ENCODE results near the gene CAMTA1. TPM values are rescaled to one million over a fixed set of nuclear protein-coding genes. Genes with fewer than 3 reads are reported as not detected.
A peak's percentile ranks its signal among the peaks of the same experiment; 100 is the strongest.

The CAMTA1 gene
- total RNA-seq, 1 experiment from 2014 or later, result 82.2 TPM

DNA sequence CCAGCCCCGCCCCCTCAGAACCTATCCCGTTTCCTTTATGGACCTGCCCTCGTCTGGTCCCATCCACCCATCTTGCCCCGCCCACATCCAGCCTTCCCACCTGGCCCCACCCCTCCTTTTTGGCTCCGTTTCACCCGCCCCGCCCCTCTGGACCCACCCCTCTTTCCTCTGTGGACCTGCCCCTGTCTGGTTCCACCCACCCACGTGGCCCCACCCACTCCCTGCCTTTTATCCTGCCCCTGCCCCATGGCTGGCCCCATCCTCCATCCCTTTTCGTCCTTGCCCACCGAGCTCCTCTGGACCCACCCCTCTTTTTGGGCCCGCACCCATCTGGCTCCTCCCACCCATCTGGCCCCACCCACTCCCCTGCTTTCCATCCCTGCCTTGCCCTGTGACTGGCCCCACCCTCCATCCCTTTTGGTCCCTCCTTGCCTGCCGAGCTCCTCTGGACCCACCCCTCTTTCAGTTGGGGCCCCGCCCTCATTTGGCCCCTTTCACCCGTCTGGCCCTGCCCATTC is 177.3 kb downstream of the CAMTA1 start:
- no peak overlapping the region for H3K27ac ChIP-seq (ENCODE audit: low read length)

DNA sequence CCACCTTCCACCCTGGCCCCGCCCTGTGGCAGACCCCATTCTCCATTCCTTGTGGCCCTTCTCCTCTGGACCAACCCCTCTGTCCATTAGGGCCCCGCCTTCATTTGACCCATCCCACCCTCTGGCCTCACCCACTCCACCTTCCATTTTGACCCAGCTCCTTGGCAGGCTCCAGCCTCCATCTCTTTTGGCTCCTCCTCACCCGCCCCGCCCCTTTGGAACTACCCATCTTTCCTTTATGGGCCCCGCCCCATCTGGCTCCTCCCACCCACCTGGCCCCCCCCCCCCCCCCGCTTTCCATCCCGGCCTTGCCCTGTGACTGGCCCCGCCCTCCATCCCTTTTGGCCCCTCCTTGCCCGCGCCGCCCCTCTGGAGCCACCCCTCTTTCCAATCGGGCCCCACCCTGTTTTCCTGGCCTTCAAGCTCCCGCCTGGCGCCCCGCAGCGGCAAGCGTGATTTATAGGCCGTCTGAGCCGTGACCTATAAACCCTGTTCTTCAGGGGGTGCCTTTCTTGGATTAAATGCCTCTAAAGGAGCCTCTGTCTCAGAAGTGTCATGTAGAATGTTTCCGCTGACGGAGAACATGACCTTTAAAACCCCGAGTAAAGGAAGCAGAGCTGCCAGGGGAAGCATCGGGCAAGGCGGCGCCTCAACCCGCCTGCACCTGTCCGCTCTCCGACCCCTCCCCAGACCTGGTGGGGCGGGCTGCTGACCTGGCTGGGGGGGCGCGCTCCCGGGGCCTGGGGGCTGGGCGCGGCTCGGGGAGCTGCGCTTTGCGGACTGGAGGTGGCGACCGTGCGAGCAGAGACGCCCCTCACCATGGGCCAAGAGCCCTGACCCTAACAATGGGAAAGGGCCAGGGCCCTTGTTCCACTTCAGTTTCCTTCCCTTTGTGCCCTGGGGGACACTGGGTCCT is 178.0 kb downstream of the CAMTA1 start:
- in situ Hi-C loops (cut with HindIII; ENCODE audit: low pct_unique_long_range_greater_than_20kb, low sequenced_read_pairs), result no loop called here
- BruUV-seq (replicated peaks), result no TSS peak
- ChIA-PET POLR2A (interaction anchor here (0.6 kb wide), 1 partner anchor 119 kb away, joined by 17 read pairs; no protein-coding TSS in a partner anchor), CTCF (interaction anchor here (0.7 kb wide), 1 partner anchor 47 kb away, joined by 10 read pairs; no protein-coding TSS in a partner anchor)
- peaks cover 23% of the 10 kb centered on the region for H3K4me1 ChIP-seq (ENCODE audit: control insufficient read depth, insufficient read depth, low read length)
- intact Hi-C loops (cut with micrococcal nuclease; ENCODE audit: unreplicated experiment), result no loop called here
- peak; percentile 53 for ATAC-seq
- no peak overlapping the region for H3K27ac ChIP-seq (ENCODE audit: low read length)
- no peaks in the 10 kb centered on the region for H3K27me3 ChIP-seq (ENCODE audit: control insufficient read depth, insufficient read depth, low read length)
- no peaks in the 10 kb centered on the region for H3K9me3 ChIP-seq (ENCODE audit: control insufficient read depth, insufficient read depth, low read depth, low read length)
- no peak for TF ChIP-seq SIN3A (IDR thresholded peaks at IDR 0.05; ENCODE audit: borderline replicate concordance, insufficient read depth, low read depth, low read length)
- no peak for TF ChIP-seq TCF7L2 (IDR thresholded peaks at IDR 0.05; ENCODE audit: low read depth, low read length)
- TF ChIP-seq, protein P1, sequence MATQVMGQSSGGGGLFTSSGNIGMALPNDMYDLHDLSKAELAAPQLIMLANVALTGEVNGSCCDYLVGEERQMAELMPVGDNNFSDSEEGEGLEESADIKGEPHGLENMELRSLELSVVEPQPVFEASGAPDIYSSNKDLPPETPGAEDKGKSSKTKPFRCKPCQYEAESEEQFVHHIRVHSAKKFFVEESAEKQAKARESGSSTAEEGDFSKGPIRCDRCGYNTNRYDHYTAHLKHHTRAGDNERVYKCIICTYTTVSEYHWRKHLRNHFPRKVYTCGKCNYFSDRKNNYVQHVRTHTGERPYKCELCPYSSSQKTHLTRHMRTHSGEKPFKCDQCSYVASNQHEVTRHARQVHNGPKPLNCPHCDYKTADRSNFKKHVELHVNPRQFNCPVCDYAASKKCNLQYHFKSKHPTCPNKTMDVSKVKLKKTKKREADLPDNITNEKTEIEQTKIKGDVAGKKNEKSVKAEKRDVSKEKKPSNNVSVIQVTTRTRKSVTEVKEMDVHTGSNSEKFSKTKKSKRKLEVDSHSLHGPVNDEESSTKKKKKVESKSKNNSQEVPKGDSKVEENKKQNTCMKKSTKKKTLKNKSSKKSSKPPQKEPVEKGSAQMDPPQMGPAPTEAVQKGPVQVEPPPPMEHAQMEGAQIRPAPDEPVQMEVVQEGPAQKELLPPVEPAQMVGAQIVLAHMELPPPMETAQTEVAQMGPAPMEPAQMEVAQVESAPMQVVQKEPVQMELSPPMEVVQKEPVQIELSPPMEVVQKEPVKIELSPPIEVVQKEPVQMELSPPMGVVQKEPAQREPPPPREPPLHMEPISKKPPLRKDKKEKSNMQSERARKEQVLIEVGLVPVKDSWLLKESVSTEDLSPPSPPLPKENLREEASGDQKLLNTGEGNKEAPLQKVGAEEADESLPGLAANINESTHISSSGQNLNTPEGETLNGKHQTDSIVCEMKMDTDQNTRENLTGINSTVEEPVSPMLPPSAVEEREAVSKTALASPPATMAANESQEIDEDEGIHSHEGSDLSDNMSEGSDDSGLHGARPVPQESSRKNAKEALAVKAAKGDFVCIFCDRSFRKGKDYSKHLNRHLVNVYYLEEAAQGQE (IDR thresholded peaks at IDR 0.05; ENCODE audit: insufficient read depth in 1 of 2, low read depth in 2 of 2, low read length in 1 of 2), result no peak
- TF ChIP-seq, protein P2, sequence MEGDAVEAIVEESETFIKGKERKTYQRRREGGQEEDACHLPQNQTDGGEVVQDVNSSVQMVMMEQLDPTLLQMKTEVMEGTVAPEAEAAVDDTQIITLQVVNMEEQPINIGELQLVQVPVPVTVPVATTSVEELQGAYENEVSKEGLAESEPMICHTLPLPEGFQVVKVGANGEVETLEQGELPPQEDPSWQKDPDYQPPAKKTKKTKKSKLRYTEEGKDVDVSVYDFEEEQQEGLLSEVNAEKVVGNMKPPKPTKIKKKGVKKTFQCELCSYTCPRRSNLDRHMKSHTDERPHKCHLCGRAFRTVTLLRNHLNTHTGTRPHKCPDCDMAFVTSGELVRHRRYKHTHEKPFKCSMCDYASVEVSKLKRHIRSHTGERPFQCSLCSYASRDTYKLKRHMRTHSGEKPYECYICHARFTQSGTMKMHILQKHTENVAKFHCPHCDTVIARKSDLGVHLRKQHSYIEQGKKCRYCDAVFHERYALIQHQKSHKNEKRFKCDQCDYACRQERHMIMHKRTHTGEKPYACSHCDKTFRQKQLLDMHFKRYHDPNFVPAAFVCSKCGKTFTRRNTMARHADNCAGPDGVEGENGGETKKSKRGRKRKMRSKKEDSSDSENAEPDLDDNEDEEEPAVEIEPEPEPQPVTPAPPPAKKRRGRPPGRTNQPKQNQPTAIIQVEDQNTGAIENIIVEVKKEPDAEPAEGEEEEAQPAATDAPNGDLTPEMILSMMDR (IDR thresholded peaks at IDR 0.05), result no peak
- no peak for TF ChIP-seq POLR2AphosphoS5 (IDR thresholded peaks at IDR 0.05; ENCODE audit: low read depth, low read length)
- peak; percentile 4 for DNase-seq (ENCODE audit: low read depth, low spot score)
- no peaks in the 10 kb centered on the region for H3K36me3 ChIP-seq (ENCODE audit: control insufficient read depth, insufficient read depth, low read length)
- peak overlapping the region in 1 of 2 experiments; percentile 16; a peak in 1 of 4 replicates for H3K4me3 ChIP-seq (ENCODE audit: low read depth in 2 of 2, low read length in 2 of 2)

More for the DNA sequence above, 177.3 kb downstream of the CAMTA1 start:
- in situ Hi-C loops (cut with HindIII; ENCODE audit: low pct_unique_long_range_greater_than_20kb, low sequenced_read_pairs) (no loop called here), intact Hi-C loops (cut with micrococcal nuclease; ENCODE audit: unreplicated experiment) (no loop called here)
- POLR2A ChIA-PET, result interaction anchor here (0.6 kb wide), 1 partner anchor 118 kb away, joined by 17 read pairs; no protein-coding TSS in a partner anchor
- Histone ChIP-seq H3K4me1 (ENCODE audit: control insufficient read depth, insufficient read depth, low read length) (peaks cover 23% of the 10 kb centered on the region), H3K36me3 (ENCODE audit: control insufficient read depth, insufficient read depth, low read length) (no peaks in the 10 kb centered on the region), H3K4me3 (ENCODE audit: low read depth in 2 of 2, low read length in 2 of 2) (peak overlapping the region in 1 of 2 experiments; percentile 16; a peak in 1 of 4 replicates), H3K27me3 (ENCODE audit: control insufficient read depth, insufficient read depth, low read length) (no peaks in the 10 kb centered on the region), H3K9me3 (ENCODE audit: control insufficient read depth, insufficient read depth, low read depth, low read length) (no peaks in the 10 kb centered on the region)
- BruUV-seq (replicated peaks), result no TSS peak
- CTCF ChIA-PET, result interaction anchor here (0.7 kb wide), 1 partner anchor 46 kb away, joined by 10 read pairs; no protein-coding TSS in a partner anchor
- peak; percentile 39 for ATAC-seq
- TF ChIP-seq POLR2AphosphoS5 (IDR thresholded peaks at IDR 0.05; ENCODE audit: low read depth, low read length), result no peak
- TF ChIP-seq TCF7L2 (IDR thresholded peaks at IDR 0.05; ENCODE audit: low read depth, low read length), result no peak
- TF ChIP-seq, protein P1 (IDR thresholded peaks at IDR 0.05; ENCODE audit: insufficient read depth in 1 of 2, low read depth in 2 of 2, low read length in 1 of 2), result no peak
- TF ChIP-seq, protein P2 (IDR thresholded peaks at IDR 0.05), result no peak
- TF ChIP-seq SIN3A (IDR thresholded peaks at IDR 0.05; ENCODE audit: borderline replicate concordance, insufficient read depth, low read depth, low read length), result no peak
- peak; percentile 2 for DNase-seq (ENCODE audit: low read depth, low spot score)
